ENCODE measurements around the gene PRMT3.
"Not testable (repeated sequence)": the region's sequence is repeated elsewhere in the genome, so short reads cannot be mapped to it uniquely, and the experiment has no call there.

The PRMT3 gene

GRCh38 chr11:20518323-20518834 lies 130.9 kb downstream of the PRMT3 start:
- DNase-seq = no peak

- DNase-seq = no peak
Measured at GRCh38 chr11:20522536-20522935, 135.0 kb downstream of the PRMT3 start.

- DNase-seq = no peak
Measured at GRCh38 chr11:20529757-20530156, 142.2 kb downstream of the PRMT3 start.

- DNase-seq = no peak
Measured at GRCh38 chr11:20530942-20531703, 143.6 kb downstream of the PRMT3 start.

- no peak for DNase-seq
Measured at GRCh38 chr11:20535271-20535881, 147.9 kb downstream of the PRMT3 start.

- no peak for DNase-seq
Measured at GRCh38 chr11:20536365-20536764, 148.8 kb downstream of the PRMT3 start.

- DNase-seq = no peak
Measured at GRCh38 chr11:20536784-20537183, 149.3 kb downstream of the PRMT3 start.

- no peak for DNase-seq
Measured at GRCh38 chr11:20541503-20541902, 154.0 kb downstream of the PRMT3 start.

GRCh38 chr11:20544603-20545237 lies 157.2 kb downstream of the PRMT3 start:
- no peak for DNase-seq

GRCh38 chr11:20547411-20547810 lies 159.9 kb downstream of the PRMT3 start:
- DNase-seq = no peak

- DNase-seq = no peak
Measured at GRCh38 chr11:20551096-20551495, 163.6 kb downstream of the PRMT3 start.

GRCh38 chr11:20555783-20556182 lies 168.3 kb downstream of the PRMT3 start:
- no peak for DNase-seq

- DNase-seq = not testable (repeated sequence)
Measured at GRCh38 chr11:20556396-20556795, 168.9 kb downstream of the PRMT3 start.

GRCh38 chr11:20558741-20559140 lies 171.2 kb downstream of the PRMT3 start:
- no peak for DNase-seq

All from stimulated activated CD4-positive, alpha-beta T cell treated with anti-CD3 and anti-CD28 coated beads, Interleukin-2, amount 100 ng/mL, for 24 hours (primary cell).